ENCODE measurements around the gene S100A1.
"Not testable (repeated sequence)": the region's sequence is repeated elsewhere in the genome, so short reads cannot be mapped to it uniquely, and the experiment has no call there.

S100A1 gene

DNA sequence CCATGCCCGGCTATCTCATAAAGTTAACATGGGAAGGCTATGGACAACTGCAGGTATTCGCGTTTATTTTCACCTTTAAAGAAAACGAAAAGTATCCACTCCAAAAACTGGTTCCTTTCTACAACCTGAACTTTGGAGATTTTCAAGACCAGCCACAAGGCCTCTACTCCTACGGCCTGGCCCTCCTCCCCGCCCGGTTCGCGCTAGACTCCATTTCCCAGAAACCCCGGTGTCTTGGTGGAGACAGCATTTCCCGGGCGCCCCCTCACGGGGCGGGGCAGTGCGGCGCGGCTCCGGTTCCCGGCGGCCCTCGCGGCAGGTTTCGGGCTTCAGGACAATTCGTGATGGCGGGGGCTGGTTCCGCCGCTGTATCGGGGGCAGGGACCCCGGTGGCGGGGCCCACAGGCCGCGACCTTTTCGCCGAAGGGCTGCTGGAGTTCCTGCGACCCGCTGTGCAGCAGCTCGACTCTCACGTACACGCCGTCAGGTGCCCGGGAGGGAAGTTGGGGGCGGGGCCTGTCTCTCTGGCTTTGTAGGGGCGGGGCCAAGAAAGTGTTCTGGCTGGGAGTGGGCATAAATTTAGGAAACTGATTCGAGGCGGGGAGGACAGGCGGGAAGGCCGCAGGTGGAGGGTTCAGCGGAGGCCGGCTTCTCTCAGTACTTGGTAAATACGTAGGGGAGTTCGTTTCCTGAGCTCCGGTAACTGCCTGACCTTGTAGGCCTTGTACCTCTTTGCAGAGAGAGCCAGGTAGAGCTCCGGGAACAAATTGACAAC, 30.4 kb downstream of the S100A1 start, which contains the start of gene SNAPIN:
SNAPIN (plus strand) TSS at position 304 of the 775 bp plus-strand sequence; CDS start at position 345, 41 bp downstream.
- peak; percentile 75 for DNase-seq (ENCODE audit: low read depth)

DNA sequence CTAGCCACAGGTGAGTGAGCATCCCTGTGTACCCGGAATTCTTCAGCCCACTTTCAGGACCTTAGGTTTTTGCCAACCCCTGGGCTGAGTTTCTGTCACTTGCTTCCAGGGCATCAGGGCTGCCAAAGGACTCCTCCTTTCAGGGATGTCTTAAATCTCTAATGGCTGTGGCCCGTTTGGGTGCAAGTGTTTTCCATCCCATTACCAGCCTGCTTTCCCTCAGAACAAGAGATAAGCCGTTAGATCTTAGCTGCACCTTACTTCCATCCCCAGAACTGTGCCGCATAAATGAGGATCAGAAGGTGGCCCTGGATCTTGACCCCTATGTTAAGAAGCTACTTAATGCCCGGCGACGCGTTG, 30.9 kb downstream of the S100A1 start:
- no peak for DNase-seq (ENCODE audit: low read depth)

DNA sequence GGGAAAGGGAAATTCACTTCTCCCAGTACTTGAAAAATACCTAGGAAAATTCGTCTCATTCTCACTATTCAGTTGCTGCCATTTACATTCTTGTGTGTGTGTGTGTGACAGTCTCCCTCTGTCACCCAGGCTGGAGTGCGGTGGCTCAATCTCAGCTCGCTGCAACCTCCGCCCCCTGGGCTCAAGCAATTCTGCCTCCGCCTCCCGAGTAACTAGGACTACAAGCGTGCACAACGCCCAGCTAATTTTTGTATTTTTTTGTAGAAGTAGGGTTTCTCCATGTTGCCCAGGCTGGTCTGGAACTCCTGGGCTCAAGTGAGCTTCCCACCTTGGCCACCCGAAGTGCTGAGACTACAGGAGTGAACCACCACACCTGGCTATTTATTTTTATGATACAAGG, 31.4 kb downstream of the S100A1 start:
- no peak for DNase-seq (ENCODE audit: low read depth)

GRCh38 chr1:153661111-153661708, 33.0 kb downstream of the S100A1 start:
- no peak for DNase-seq (ENCODE audit: low read depth)

- DNase-seq (ENCODE audit: low read depth): no peak
These were observed 34.0 kb downstream of the S100A1 start for GRCh38 chr1:153662269-153662668.

DNA sequence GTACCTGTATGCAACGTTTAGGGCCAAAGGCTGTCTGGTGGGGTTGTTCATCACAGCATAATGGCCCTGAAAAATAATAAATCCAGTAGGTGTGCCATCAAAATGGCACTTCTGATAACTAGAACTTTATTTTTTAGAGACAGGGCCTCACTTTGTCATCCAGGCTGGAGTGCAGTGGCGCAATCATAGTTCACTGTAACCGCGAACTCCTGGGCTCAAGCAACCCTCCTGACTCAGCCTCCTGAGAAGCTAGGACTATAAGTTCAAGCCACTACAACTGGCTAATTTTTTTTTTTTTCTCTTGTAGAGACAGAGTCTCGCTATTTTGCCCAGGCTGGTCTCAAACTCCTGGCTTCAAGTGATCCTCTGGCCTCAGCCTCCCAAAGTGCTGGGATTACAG, 35.0 kb downstream of the S100A1 start:
- no peak for DNase-seq (ENCODE audit: low read depth)

- no peak for DNase-seq (ENCODE audit: low read depth)
These were observed 39.2 kb downstream of the S100A1 start for GRCh38 chr1:153667439-153667838.

GRCh38 chr1:153668672-153669071, 40.4 kb downstream of the S100A1 start:
- not testable (repeated sequence) for DNase-seq (ENCODE audit: low read depth)

GRCh38 chr1:153669606-153670005, 41.4 kb downstream of the S100A1 start:
- no peak for DNase-seq (ENCODE audit: low read depth)

- DNase-seq (ENCODE audit: low read depth): no peak
These were observed 42.1 kb downstream of the S100A1 start for GRCh38 chr1:153670257-153670858.

DNA sequence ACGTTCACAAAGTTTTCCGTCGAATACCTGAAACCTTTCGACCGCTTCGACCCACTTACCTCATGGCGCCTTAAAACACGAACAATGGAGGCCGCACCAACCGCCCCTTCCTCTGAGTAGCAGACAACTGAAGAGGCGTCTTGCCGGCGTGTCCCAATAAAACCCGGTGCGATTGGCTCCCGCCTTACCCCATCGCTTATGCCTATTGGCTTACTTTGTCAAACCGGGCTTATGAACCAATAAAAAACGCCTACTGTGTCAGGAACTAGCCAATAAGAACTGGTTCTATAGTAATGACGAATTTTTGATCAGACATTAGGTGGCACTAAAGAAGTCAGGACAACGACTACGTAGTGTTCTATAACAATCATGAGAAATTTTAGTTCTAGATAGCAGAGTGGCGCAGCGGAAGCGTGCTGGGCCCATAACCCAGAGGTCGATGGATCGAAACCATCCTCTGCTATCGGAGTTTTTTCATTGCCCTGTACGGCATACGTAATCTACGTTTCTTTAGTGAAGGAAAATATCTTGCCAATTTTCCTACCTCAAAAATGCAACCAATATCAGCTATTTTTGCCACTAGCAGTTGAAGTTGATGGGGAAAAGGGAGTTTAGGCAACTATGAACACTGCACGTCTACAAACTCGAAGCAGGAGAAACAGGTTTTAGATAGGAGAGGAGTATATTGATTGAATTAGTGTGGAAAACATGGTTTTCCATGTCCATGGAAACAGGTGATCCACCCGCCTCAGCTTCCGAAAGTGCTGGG, 42.8 kb downstream of the S100A1 start, which contains the start of gene ILF2:
ILF2 (minus strand) TSS at position 135 of the 769 bp plus-strand sequence; CDS start at position 64, 71 bp downstream.
- peak; percentile 95 for DNase-seq (ENCODE audit: low read depth)

GRCh38 chr1:153671628-153672353, 43.6 kb downstream of the S100A1 start:
- not testable (repeated sequence) for DNase-seq (ENCODE audit: low read depth)

DNA sequence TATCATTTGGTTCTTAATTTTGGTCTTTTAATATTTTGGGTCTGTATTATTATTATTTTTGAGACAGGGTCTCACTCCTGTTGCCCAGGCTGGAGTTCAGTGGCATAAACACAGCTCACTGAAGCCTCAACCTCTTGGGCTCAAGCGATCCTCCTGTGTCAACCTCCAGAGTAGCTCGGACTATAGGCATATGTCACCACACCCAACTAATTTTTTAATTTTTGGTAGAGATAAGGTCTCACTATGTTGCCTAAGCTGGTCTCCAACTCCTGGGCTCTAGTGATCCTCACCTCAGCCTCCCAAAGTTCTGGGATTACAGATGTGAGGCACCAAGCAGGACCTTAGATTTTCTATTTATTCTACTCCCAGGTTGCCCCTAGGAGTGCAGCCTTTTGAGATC, 45.3 kb downstream of the S100A1 start:
- no peak for DNase-seq (ENCODE audit: low read depth)

- peak; percentile 15 for DNase-seq (ENCODE audit: low read depth)
These were observed 49.7 kb downstream of the S100A1 start for GRCh38 chr1:153677718-153678518.

DNA sequence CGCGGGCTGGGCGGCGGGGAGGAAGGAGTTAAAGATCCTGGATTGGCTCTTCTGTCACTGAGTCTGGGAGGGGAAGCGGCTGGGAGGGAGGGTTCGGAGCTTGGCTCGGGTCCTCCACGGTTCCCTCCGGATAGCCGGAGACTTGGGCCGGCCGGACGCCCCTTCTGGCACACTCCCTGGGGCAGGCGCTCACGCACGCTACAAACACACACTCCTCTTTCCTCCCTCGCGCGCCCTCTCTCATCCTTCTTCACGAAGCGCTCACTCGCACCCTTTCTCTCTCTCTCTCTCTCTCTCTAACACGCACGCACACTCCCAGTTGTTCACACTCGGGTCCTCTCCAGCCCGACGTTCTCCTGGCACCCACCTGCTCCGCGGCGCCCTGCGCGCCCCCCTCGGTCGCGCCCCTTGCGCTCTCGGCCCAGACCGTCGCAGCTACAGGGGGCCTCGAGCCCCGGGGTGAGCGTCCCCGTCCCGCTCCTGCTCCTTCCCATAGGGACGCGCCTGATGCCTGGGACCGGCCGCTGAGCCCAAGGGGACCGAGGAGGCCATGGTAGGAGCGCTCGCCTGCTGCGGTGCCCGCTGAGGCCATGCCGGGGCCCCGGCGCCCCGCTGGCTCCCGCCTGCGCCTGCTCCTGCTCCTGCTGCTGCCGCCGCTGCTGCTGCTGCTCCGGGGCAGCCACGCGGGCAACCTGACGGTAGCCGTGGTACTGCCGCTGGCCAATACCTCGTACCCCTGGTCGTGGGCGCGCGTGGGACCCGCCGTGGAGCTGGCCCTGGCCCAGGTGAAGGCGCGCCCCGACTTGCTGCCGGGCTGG, 50.5 kb downstream of the S100A1 start, which contains the start of gene NPR1:
NPR1 (plus strand) TSS at position 170 of the 818 bp plus-strand sequence; CDS start at position 591, 421 bp downstream.
- no peak for DNase-seq (ENCODE audit: low read depth)

GRCh38 chr1:153679337-153680119, 51.3 kb downstream of the S100A1 start:
- DNase-seq (ENCODE audit: low read depth): no peak

- no peak for DNase-seq (ENCODE audit: low read depth)
These were observed 51.8 kb downstream of the S100A1 start for GRCh38 chr1:153680120-153680403.

All from stimulated activated CD8-positive, alpha-beta memory T cell treated with anti-CD3 and anti-CD28 coated beads, Interleukin-12 subunit alpha, Interleukin-12 subunit beta, amount 100 ng/mL, for 1 hour (primary cell).